Stomach (tissue), 9 donors: ENCODE results near the gene HIPK1. TPM values are rescaled to one million over a fixed set of nuclear protein-coding genes. Genes with fewer than 3 reads are reported as not detected.
A peak's percentile ranks its signal among the peaks of the same experiment; 100 is the strongest.
"Not testable (repeated sequence)": the region's sequence is repeated elsewhere in the genome, so short reads cannot be mapped to it uniquely, and the experiment has no call there.

Source experiments
- DNase-seq, 2 donors: peaks; one replicate each; pipeline versions ENCODE4 v3.0.0 to v3.0.0-alpha.2; 2013 to 2019
- H3K27ac ChIP-seq, 5 donors: fragments of 200-600 bp in 4 of 5; sonication (generic) in 4 of 5; one replicate each; pipeline ENCODE4 v1.5.1; 2013 to 2019; ENCODE audit warnings: mild to moderate bottlenecking in 1 of 5, moderate library complexity in 1 of 5
- H3K27me3 ChIP-seq, 3 donors: fragments of 200-600 bp; sonication (generic); one replicate each; pipeline ENCODE4 v1.5.1; 2017 to 2019; ENCODE audit warnings: mixed run types in 1 of 3
- H3K36me3 ChIP-seq, 4 donors: fragments of 200-600 bp; sonication (generic); 1 replicate in 3 of 4; 2 replicates in 1 of 4; pipeline ENCODE4 v1.5.1; 2016 to 2019
- H3K4me1 ChIP-seq, 4 donors: fragments of 200-600 bp; sonication (generic); one replicate each; pipeline ENCODE4 v1.5.1; 2016 to 2019
- H3K4me3 ChIP-seq, 4 donors: fragments of 200-600 bp; sonication (generic) in 3 of 4; one replicate each; pipeline ENCODE4 v1.5.1; 2016 to 2019; ENCODE audit warnings: mild to moderate bottlenecking in 1 of 4
- H3K9me3 ChIP-seq, 4 donors: fragments of 200-600 bp; sonication (generic); one replicate each; pipeline ENCODE4 v1.5.1; 2016 to 2019
- CTCF ChIP-seq, 7 experiments: fragments of 450-650 bp in 4 of 7; fragments of 200-600 bp in 3 of 7; sonication (generic) in 3 of 7; IDR thresholded peaks; one replicate each; pipeline ENCODE4 v1.5.1; 2016 to 2019; ENCODE audit warnings: antibody characterized with exemption in 7 of 7, control low read depth in 2 of 7, mild to moderate bottlenecking in 1 of 7
- EP300 ChIP-seq: sonication (generic); formaldehyde crosslinking; IDR thresholded peaks from one replicate; pipeline ENCODE4 v1.6.1; 2017; ENCODE audit warnings: antibody characterized with exemption
- POLR2A ChIP-seq, 4 donors: fragments of 450-650 bp; IDR thresholded peaks; one replicate each; pipeline ENCODE4 v1.6.1; 2016; ENCODE audit warnings: antibody characterized with exemption in 4 of 4, control low read depth in 2 of 4, mild to moderate bottlenecking in 1 of 4, moderate library complexity in 1 of 4
- POLR2AphosphoS5 ChIP-seq, 3 donors: sonication (generic); formaldehyde crosslinking; IDR thresholded peaks; one replicate each; pipeline ENCODE4 v1.6.1; 2016; ENCODE audit warnings: antibody characterized with exemption in 3 of 3
- WGBS, 5 donors: extraction: QIAGEN DNeasy Blood & Tissue Kit in 3 of 5; methylation state at CpG; one replicate each; pipeline versions ENCODE4 v1.1.5 to v1.1.7; 2013 to 2018; 5-methylcytosine and 5-hydroxymethylcytosine counted together
- intact Hi-C: fragments of 100-400 bp; cut with DNase I; formaldehyde crosslinking; loops from one replicate; pipeline ENCODE4 v1.15.1; 2023; ENCODE audit warnings: low total_unique reads
- polyA plus RNA-seq, 3 donors: library from polyadenylated mRNA; stranded (reverse); fragments of 200-250 nt; gene quantifications; one replicate each; pipeline ENCODE4 v1.2.3, GENCODE V29; 2013
- total RNA-seq, 5 donors: library from RNA; depleted of rRNA; stranded (reverse); fragments of >200 nt; gene quantifications; one replicate each; pipeline versions ENCODE4 v1.1.0 to v1.2.3, GENCODE V29; 2014 to 2016
- donor health status: healthy with polysubstance abuse.
- donor health status: Bipolar disorder and iron deficiency.
- donor health status: healthy.

HIPK1 gene
- total and polyA plus RNA-seq, 8 donors: 8.7 to 70.3 (median 28.3) TPM

DNA sequence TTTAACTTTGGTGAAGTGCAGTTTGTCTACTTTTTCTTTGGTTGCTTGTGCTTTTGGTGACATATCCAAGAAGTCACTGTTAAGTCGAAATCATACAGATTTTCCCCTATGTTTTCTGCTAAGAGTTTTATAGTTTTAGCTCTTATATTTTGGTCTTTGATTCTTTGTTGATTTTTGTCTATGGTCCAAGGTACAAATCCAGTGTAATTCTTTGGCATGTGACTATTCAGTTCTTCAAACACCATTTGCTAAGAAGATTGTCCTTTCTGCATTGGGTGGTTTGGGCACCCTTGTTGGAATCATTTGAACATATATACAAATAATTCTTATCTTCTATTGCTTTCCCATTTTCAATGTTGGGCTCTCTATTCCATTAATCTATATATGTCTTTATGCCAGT, 16.2 kb downstream of the HIPK1 start:
- no peak overlapping the region for H3K4me3 ChIP-seq
- TF ChIP-seq EP300 (no peak), CTCF (IDR thresholded peaks at IDR 0.05) (no peak), POLR2A (IDR thresholded peaks at IDR 0.05) (no peak), POLR2AphosphoS5 (IDR thresholded peaks at IDR 0.05) (no peak)
- no peak for DNase-seq
- intact Hi-C loops: no loop called here
- peaks cover 25 to 69% (median 46%) of the 10 kb centered on the region in 4 donors for H3K4me1 ChIP-seq
- no peaks in the 10 kb centered on the region for H3K9me3 ChIP-seq
- H3K27me3 ChIP-seq: no peaks in the 10 kb centered on the region
- WGBS, 5 donors: 100% methylated on average over 1 of the region's 1 CpG
- no peak overlapping the region for H3K27ac ChIP-seq
- peaks cover 15 to 42% (median 35%) of the 10 kb centered on the region in 4 donors for H3K36me3 ChIP-seq

DNA sequence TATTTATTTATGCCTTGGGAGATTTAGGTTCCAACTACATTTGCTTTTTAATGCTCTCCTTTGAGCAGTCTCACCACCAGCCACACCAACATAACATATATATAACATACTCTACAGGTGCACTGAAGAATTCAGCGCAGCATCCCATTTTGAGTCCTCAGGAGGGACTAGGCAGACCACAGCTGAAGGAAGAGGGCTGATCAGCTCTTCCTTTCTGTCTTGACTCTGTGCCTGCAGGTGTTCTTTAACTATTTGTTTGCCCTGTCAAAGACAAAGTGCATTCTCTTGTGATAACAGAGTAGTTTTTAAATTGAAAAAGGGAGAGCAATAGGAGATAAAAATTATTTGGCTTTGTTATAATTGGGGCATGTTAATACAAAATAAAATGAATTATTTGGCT, 17.0 kb downstream of the HIPK1 start:
- DNase-seq: no peak

DNA sequence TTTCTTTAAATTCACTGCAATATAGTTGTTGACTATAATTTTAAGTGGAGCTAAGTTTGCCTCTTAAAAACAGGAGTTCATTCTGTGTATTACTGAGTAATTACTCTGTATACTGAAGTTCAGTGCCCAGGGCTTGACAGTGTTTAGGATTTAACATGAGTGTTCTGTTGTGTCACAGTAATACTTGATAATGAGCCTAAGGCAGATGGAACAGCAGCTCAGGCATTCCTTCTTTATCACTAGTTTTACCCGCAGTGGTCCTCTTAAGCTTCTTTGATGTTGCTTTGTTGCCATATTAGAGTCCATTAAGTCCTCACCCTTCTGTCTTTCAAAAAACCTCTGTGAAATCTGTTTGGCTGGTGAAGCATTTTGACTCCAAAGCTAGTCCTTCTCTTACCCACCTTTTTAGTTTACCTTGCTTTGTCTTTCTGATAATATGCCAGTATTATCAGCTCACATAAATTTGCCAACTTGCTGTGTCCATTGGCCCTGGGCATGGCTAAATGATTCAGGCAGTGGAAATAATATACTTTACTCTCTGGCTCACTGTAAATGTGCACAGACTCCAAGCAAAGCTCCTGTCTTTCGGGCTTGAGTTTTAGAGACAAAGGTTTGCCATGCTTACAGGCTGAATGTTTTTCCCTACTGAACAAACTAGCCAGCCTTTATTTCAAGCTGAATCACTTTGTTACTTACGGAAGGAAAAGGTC, 17.7 kb downstream of the HIPK1 start:
- intact Hi-C loops: no loop called here
- H3K27me3 ChIP-seq: no peaks in the 10 kb centered on the region
- no peaks in the 10 kb centered on the region for H3K9me3 ChIP-seq
- H3K27ac ChIP-seq: peak overlapping the region in 4 of 5 donors; percentile 43 to 70 (median 54)
- WGBS, 5 donors: 17 to 30% (median 21%) methylated on average over 3 of the region's 3 CpGs
- no peak for DNase-seq
- peaks cover 25 to 67% (median 48%) of the 10 kb centered on the region in 4 donors for H3K4me1 ChIP-seq
- peaks cover 3 to 27% (median 20%) of the 10 kb centered on the region in 4 donors for H3K36me3 ChIP-seq
- TF ChIP-seq POLR2AphosphoS5 (IDR thresholded peaks at IDR 0.05) (no peak), EP300 (no peak), POLR2A (IDR thresholded peaks at IDR 0.05) (no peak), CTCF (IDR thresholded peaks at IDR 0.05) (no peak)
- peak overlapping the region in 1 of 4 donors; percentile 4 for H3K4me3 ChIP-seq

More for the DNA sequence above, 17.0 kb downstream of the HIPK1 start:
- peaks cover 10 to 34% (median 27%) of the 10 kb centered on the region in 4 donors for H3K36me3 ChIP-seq
- no peak for TF ChIP-seq CTCF (IDR thresholded peaks at IDR 0.05)
- no peak for TF ChIP-seq EP300
- no peak for TF ChIP-seq POLR2AphosphoS5 (IDR thresholded peaks at IDR 0.05)
- TF ChIP-seq POLR2A (IDR thresholded peaks at IDR 0.05): no peak
- WGBS, 5 donors: 33 to 64% (median 53%) methylated on average over 1 of the region's 1 CpG
- H3K4me1 ChIP-seq: peaks cover 25 to 62% (median 47%) of the 10 kb centered on the region in 4 donors
- H3K9me3 ChIP-seq: no peaks in the 10 kb centered on the region
- H3K27ac ChIP-seq: no peak overlapping the region
- H3K4me3 ChIP-seq: no peak overlapping the region
- no peaks in the 10 kb centered on the region for H3K27me3 ChIP-seq
- intact Hi-C loops: no loop called here

GRCh38 chr1:113947388-113948107, 18.4 kb downstream of the HIPK1 start:
- peak overlapping the region in 1 of 4 donors; percentile 4 for H3K4me3 ChIP-seq
- no peak for DNase-seq
- H3K36me3 ChIP-seq: peaks cover 0 to 19% (median 14%) of the 10 kb centered on the region in 4 donors
- intact Hi-C loops: no loop called here
- peak overlapping the region in 4 of 5 donors; percentile 43 to 70 (median 54) for H3K27ac ChIP-seq
- H3K9me3 ChIP-seq: no peaks in the 10 kb centered on the region
- 5 to 10% (median 7%) methylated on average over 3 of the region's 3 CpGs for WGBS, 5 donors
- peaks cover 25 to 69% (median 50%) of the 10 kb centered on the region in 4 donors for H3K4me1 ChIP-seq
- no peaks in the 10 kb centered on the region for H3K27me3 ChIP-seq
- TF ChIP-seq CTCF (IDR thresholded peaks at IDR 0.05) (no peak), POLR2A (IDR thresholded peaks at IDR 0.05) (no peak), POLR2AphosphoS5 (IDR thresholded peaks at IDR 0.05) (no peak), EP300 (no peak)

DNA sequence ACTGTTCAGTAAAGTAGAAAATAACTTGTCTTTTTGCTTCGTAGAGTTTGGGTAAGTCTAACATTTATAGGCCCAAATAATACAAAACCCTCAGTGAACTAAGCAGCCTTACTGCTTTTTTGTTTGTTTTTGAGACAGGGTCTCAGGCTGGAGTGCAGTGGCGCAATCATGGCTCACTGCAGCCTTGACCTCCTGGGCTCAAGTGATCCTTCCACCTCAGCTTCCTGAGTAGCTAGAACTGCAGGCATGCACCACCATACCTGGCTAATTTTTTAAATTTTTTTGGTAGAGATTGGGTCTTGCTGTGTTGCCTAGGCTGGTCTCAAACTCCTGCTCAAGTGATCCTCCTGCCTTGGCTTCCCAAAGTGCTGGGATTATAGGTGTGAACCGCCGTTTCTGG, 19.0 kb downstream of the HIPK1 start:
- H3K27me3 ChIP-seq, DNase-seq, intact Hi-C loops, H3K4me3 ChIP-seq, H3K9me3 ChIP-seq: not testable (repeated sequence)
- H3K4me1 ChIP-seq: peaks cover 25 to 71% (median 49%) of the 10 kb centered on the region in 4 donors
- 71 to 85% (median 75%) methylated on average over 4 of the region's 4 CpGs for WGBS, 5 donors
- peaks cover 0 to 15% (median 11%) of the 10 kb centered on the region in 4 donors for H3K36me3 ChIP-seq
- H3K27ac ChIP-seq: peak overlapping the region in 3 of 5 donors; percentile 49 to 70 (median 58)
